GM10248 (cell line): ENCODE results near the gene UQCRH.
"Not testable (repeated sequence)": the region's sequence is repeated elsewhere in the genome, so short reads cannot be mapped to it uniquely, and the experiment has no call there.

ENCODE experiments used
- CTCF ChIA-PET: fragments of 300-600 bp; sonication (Branson Sonifier 250); formaldehyde crosslinking; extraction: SDS; loops from one replicate; lab custom pipeline; 2021; ENCODE audit warnings: antibody characterized with exemption; lab: Yijun Ruan, JAX
- POLR2A ChIA-PET: fragments of 350-650 bp; sonication (Branson Sonifier 250); formaldehyde crosslinking; extraction: SDS; loops from one replicate; lab custom pipeline; 2020; ENCODE audit warnings: antibody characterized with exemption; lab: Yijun Ruan, JAX
- DNase-seq: peaks from one replicate; pipeline ENCODE4 v3.0.0; 2012; ENCODE audit errors: extremely low spot score
- CTCF ChIP-seq: IDR thresholded peaks from 2 replicates; pipeline ENCODE4 v1.5.1; 2012; ENCODE audit warnings: mild to moderate bottlenecking, low read depth; ENCODE audit errors: extremely low read depth, missing control alignments, control extremely low read depth

UQCRH gene

GRCh38 chr1:46343705-46344104, 40.2 kb downstream of the UQCRH start:
- CTCF ChIA-PET: interaction anchor here (1.0 to 3.9 kb wide), 4 partner anchors 10 to 120 kb away, joined by 3 to 35 read pairs (median 4); no protein-coding TSS in a partner anchor
- no peak for DNase-seq
- POLR2A ChIA-PET: no interaction called here

GRCh38 chr1:46344481-46344880, 41.0 kb downstream of the UQCRH start:
- ChIA-PET CTCF (interaction anchor here (1.0 to 3.9 kb wide), 4 partner anchors 11 to 120 kb away, joined by 3 to 35 read pairs (median 4); no protein-coding TSS in a partner anchor), POLR2A (no interaction called here)
- no peak for TF ChIP-seq CTCF
- no peak for DNase-seq

More at GRCh38 chr1:46343705-46344104, 40.2 kb downstream of the UQCRH start:
- no peak for TF ChIP-seq CTCF

- DNase-seq: no peak
- TF ChIP-seq CTCF: no peak
- ChIA-PET CTCF (interaction anchor here (1.4 to 6.1 kb wide), 2 partner anchors 12 to 100 kb away, joined by 7 to 72 read pairs; no protein-coding TSS in a partner anchor), POLR2A (no interaction called here)
Measured at GRCh38 chr1:46345281-46345680, 41.8 kb downstream of the UQCRH start.

- ChIA-PET POLR2A (no interaction called here), CTCF (interaction anchor here (0.8 to 1.3 kb wide), 4 partner anchors 10 to 56 kb away, joined by 3 to 6 read pairs (median 4); no protein-coding TSS in a partner anchor)
- no peak for TF ChIP-seq CTCF
- DNase-seq: no peak
Measured at GRCh38 chr1:46352363-46352762, 48.9 kb downstream of the UQCRH start.

GRCh38 chr1:46355920-46356319, 52.4 kb downstream of the UQCRH start:
- not testable (repeated sequence) for DNase-seq
- ChIA-PET CTCF (interaction anchor here (0.9 to 1.3 kb wide), 4 partner anchors 8 to 23 kb away, joined by 3 to 6 read pairs (median 4); no protein-coding TSS in a partner anchor), POLR2A (interaction anchor here (0.7 kb wide), 1 partner anchor 81 kb away, joined by 3 read pairs; no protein-coding TSS in a partner anchor)

GRCh38 chr1:46362158-46362557, 58.7 kb downstream of the UQCRH start:
- CTCF ChIA-PET: interaction anchor here (0.9 to 8.4 kb wide), 4 partner anchors 8 to 29 kb away, joined by 3 to 51 read pairs (median 4); no protein-coding TSS in a partner anchor
- POLR2A ChIA-PET: no interaction called here
- no peak for TF ChIP-seq CTCF
- no peak for DNase-seq

GRCh38 chr1:46363121-46363520, 59.6 kb downstream of the UQCRH start:
- DNase-seq: no peak
- CTCF ChIA-PET: interaction anchor here (1.4 to 8.4 kb wide), 3 partner anchors 11 to 23 kb away, joined by 4 to 51 read pairs (median 5); partner anchors contain the start of gene NSUN4
- POLR2A ChIA-PET: no interaction called here
- TF ChIP-seq CTCF: no peak
